ENCODE results near the gene CHRM1.
"Not testable (repeated sequence)": the region's sequence is repeated elsewhere in the genome, so short reads cannot be mapped to it uniquely, and the experiment has no call there.

CHRM1 gene

DNA sequence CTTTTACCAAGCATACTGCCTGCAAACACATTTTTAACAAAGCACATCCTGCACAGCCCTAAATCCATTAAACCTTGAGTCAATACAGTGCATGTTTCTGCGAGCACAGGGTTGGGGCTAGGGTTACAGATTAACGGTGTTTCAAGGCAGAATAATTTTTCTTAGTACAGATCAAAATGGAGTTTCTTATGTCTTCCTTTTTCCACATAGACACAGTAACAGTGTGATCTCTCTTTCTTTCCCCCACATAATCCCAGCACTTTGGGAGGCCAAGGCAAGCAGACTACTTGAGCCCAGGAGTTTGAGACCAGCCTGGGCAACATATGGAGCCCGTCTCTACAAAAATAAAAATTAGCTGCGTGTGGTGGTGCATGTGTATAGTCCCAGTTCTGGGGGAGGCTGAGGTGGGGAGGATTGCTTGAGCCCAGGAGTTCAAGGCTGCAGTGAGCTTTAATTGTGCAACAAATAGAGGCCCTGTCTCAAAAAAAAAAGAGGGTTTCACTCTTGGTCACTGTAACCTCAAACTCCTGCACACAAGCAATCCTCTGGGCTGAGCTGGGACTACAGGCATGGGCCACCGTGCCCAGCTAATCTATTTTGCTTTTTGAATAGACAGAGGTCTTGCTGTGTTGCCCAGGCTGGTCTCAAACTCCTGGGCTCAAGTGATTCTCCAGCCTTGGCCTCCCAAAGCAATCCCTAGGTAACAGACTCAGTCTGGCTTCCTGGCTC lies 60.2 kb downstream of the CHRM1 start:
- no peaks in the 10 kb centered on the region for H3K9me3 ChIP-seq (replicated peaks; ENCODE audit: insufficient read depth, low read length)

GRCh38 chr11:62859281-62859703 lies 61.9 kb downstream of the CHRM1 start:
- not testable (repeated sequence) for H2AFZ ChIP-seq (ENCODE audit: low read length); H3K9me2 ChIP-seq (replicated peaks; ENCODE audit: insufficient read depth, low read length); H3K36me3 ChIP-seq (replicated peaks; ENCODE audit: insufficient read depth, low read length); H3K4me1 ChIP-seq (ENCODE audit: low read length); H3K9me3 ChIP-seq (replicated peaks; ENCODE audit: insufficient read depth, low read length); H3K27me3 ChIP-seq (replicated peaks; ENCODE audit: insufficient read depth, low read length); H3K4me3 ChIP-seq (ENCODE audit: low read length); DNase-seq; H3K27ac ChIP-seq (ENCODE audit: low read length); H3K4me2 ChIP-seq (ENCODE audit: low read depth, low read length); H3K9ac ChIP-seq (ENCODE audit: low read length); H4K20me1 ChIP-seq (ENCODE audit: insufficient read depth, low read length)
- H3F3A ChIP-seq (ENCODE audit: insufficient read depth, low read length), result peaks cover 18% of the 10 kb centered on the region
- H3K79me2 ChIP-seq (ENCODE audit: low read length), result peaks cover 62% of the 10 kb centered on the region

More for the DNA sequence above, 60.2 kb downstream of the CHRM1 start:
- no peak overlapping the region for H3K9ac ChIP-seq (ENCODE audit: low read length)
- H3K79me2 ChIP-seq (ENCODE audit: low read length), result peaks cover 61% of the 10 kb centered on the region
- H3K4me2 ChIP-seq (ENCODE audit: low read depth, low read length), result no peak overlapping the region
- no peak overlapping the region for H3K4me3 ChIP-seq (ENCODE audit: low read length)
- DNase-seq, result no peak
- no peaks in the 10 kb centered on the region for H3K36me3 ChIP-seq (replicated peaks; ENCODE audit: insufficient read depth, low read length)
- H2AFZ ChIP-seq (ENCODE audit: low read length), result no peak overlapping the region
- H3K9me2 ChIP-seq (replicated peaks; ENCODE audit: insufficient read depth, low read length), result no peaks in the 10 kb centered on the region
- H3K27ac ChIP-seq (ENCODE audit: low read length), result no peak overlapping the region
- TF ChIP-seq EZH2 (optimal IDR thresholded peaks at IDR 0.05; ENCODE audit: low read depth, low read length), result no peak
- TF ChIP-seq, protein P1, sequence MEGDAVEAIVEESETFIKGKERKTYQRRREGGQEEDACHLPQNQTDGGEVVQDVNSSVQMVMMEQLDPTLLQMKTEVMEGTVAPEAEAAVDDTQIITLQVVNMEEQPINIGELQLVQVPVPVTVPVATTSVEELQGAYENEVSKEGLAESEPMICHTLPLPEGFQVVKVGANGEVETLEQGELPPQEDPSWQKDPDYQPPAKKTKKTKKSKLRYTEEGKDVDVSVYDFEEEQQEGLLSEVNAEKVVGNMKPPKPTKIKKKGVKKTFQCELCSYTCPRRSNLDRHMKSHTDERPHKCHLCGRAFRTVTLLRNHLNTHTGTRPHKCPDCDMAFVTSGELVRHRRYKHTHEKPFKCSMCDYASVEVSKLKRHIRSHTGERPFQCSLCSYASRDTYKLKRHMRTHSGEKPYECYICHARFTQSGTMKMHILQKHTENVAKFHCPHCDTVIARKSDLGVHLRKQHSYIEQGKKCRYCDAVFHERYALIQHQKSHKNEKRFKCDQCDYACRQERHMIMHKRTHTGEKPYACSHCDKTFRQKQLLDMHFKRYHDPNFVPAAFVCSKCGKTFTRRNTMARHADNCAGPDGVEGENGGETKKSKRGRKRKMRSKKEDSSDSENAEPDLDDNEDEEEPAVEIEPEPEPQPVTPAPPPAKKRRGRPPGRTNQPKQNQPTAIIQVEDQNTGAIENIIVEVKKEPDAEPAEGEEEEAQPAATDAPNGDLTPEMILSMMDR (IDR thresholded peaks at IDR 0.05; ENCODE audit: low read length), result no peak
- no peak for TF ChIP-seq EZH2phosphoT487 (IDR thresholded peaks at IDR 0.05; ENCODE audit: low read length)
- H3K27me3 ChIP-seq (replicated peaks; ENCODE audit: insufficient read depth, low read length), result no peaks in the 10 kb centered on the region
- peaks cover 4% of the 10 kb centered on the region for H3F3A ChIP-seq (ENCODE audit: insufficient read depth, low read length)
- no peaks in the 10 kb centered on the region for H4K20me1 ChIP-seq (ENCODE audit: insufficient read depth, low read length)
- peaks cover 8% of the 10 kb centered on the region for H3K4me1 ChIP-seq (ENCODE audit: low read length)
